ENCODE measurements around the gene FASN. TPM values are rescaled to one million over a fixed set of nuclear protein-coding genes. Genes with fewer than 3 reads are reported as not detected.

The FASN gene
- total RNA-seq, 3 donors from 2014 or later (not counting 1 experiment from before 2014, with no cell fraction given) = 53.8 to 56.2 (median 54.0) TPM

DNA sequence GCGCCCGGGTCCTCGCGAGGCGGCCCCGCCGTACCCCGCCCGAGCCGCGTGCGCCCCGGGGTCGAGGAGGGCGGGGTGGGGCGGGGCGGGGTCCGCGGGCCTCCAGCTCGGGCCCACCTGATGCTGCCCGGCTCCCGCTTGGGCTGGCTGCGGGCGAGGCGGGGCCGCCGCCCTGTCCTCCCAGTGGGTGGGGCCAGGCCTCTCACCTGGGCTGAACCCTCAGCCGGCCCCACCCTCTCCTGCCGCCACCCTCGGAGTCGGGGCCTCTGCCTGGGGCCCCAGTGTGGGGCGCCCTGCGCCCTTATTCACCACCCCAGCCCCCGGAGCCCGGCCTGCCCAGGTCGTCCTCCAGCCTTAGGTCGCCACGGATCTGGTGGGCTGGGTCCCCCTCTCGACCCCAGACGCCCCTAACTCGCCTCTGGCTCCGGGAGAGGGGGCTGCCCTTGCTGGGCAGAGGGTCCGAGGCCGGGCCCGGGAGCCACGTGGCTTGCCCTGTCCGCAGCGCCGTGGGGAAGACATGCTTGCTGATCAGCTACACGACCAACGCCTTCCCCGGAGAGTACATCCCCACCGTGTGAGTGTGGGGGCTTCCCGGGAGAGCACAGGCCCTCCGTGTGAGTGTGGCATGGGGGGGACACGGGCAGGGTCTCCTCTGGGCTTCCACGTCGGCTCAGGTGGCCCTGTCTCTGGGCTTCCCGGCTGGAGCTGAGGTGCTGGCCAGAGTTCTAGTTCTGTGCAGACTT lies 66.0 kb downstream of the FASN start:
- Mint-ChIP-seq H3K4me1 (peaks cover 0 to 23% of the 10 kb centered on the region in 2 donors), H3K4me3 (peak overlapping the region; percentile 52), H3K27ac (no peak overlapping the region), H3K27me3 (ENCODE audit: low read depth in 2 of 2) (peaks cover 0 to 6% of the 10 kb centered on the region in 2 donors), H3K9me3 (no peaks in the 10 kb centered on the region), H3K36me3 (no peaks in the 10 kb centered on the region)
- no peak overlapping the region for H3K27ac ChIP-seq (ENCODE audit: low read length)
- intact Hi-C loops (cut with micrococcal nuclease) = no loop called here
- no peaks in the 10 kb centered on the region for H3K9me3 ChIP-seq (ENCODE audit: control insufficient read depth, insufficient read depth, low read length)
- peaks cover 6% of the 10 kb centered on the region for H3K27me3 ChIP-seq (ENCODE audit: control insufficient read depth, insufficient read depth, low read length)
- no peaks in the 10 kb centered on the region for H3K36me3 ChIP-seq (ENCODE audit: control insufficient read depth, insufficient read depth, low read length)
- H3K4me3 ChIP-seq (ENCODE audit: low read length) = no peak overlapping the region
- TF ChIP-seq CTCF (IDR thresholded peaks at IDR 0.05) = no peak
- peak in 1 of 2 donors; percentile 52 for DNase-seq
- no peak for ATAC-seq
- 13% methylated on average over 59 of the region's 59 CpGs for WGBS (ENCODE audit: insufficient coverage)
- peaks cover 37% of the 10 kb centered on the region for H3K4me1 ChIP-seq (ENCODE audit: control insufficient read depth, insufficient read depth, low read length)

- DNase-seq (peak in 1 of 2 donors; percentile 43), ATAC-seq (peak; percentile 4 to 20 (median 6))
- H3K27me3 Mint-ChIP-seq (ENCODE audit: low read depth in 2 of 2) = peaks cover 0 to 6% of the 10 kb centered on the region in 2 donors
- no peak within 1 kb of the TSS for H3K27ac ChIP-seq (ENCODE audit: low read length)
- no peaks in the 10 kb centered on the region for H3K9me3 Mint-ChIP-seq
- no peaks in the 10 kb centered on the region for H3K9me3 ChIP-seq (ENCODE audit: control insufficient read depth, insufficient read depth, low read length)
- no peaks in the 10 kb centered on the region for H3K36me3 Mint-ChIP-seq
- H3K36me3 ChIP-seq (ENCODE audit: control insufficient read depth, insufficient read depth, low read length) = no peaks in the 10 kb centered on the region
- peaks cover 0 to 23% of the 10 kb centered on the region in 2 donors for H3K4me1 Mint-ChIP-seq
- WGBS (ENCODE audit: insufficient coverage) = under 1% methylated on average over 96 of the region's 96 CpGs
- peak within 1 kb of the TSS; percentile 30 for H3K4me3 ChIP-seq (ENCODE audit: low read length)
- peak within 1 kb of the TSS; percentile 93 for H3K4me3 Mint-ChIP-seq
- H3K4me1 ChIP-seq (ENCODE audit: control insufficient read depth, insufficient read depth, low read length) = peaks cover 31% of the 10 kb centered on the region
- peaks cover 6% of the 10 kb centered on the region for H3K27me3 ChIP-seq (ENCODE audit: control insufficient read depth, insufficient read depth, low read length)
- TF ChIP-seq CTCF (IDR thresholded peaks at IDR 0.05) = no peak
- intact Hi-C loops (cut with micrococcal nuclease) = no loop called here
- H3K27ac Mint-ChIP-seq = peak within 1 kb of the TSS in 1 of 2 donors; percentile 58
Measured at GRCh38 chr17:82031303-82031884, 66.6 kb downstream of the FASN start, which contains the start of gene RAC3. Gene RAC3, plus strand, starts transcription at chr17:82031678. Its CDS starts 84 bp downstream, at chr17:82031762.

GRCh38 chr17:82030470-82031302 lies 67.3 kb downstream of the FASN start:
- 1% methylated on average over 94 of the region's 94 CpGs for WGBS (ENCODE audit: insufficient coverage)
- H3K36me3 Mint-ChIP-seq = no peaks in the 10 kb centered on the region
- TF ChIP-seq CTCF (IDR thresholded peaks at IDR 0.05) = peak; percentile 98
- no peaks in the 10 kb centered on the region for H3K9me3 Mint-ChIP-seq
- peak overlapping the region; percentile 93 for H3K4me3 Mint-ChIP-seq
- H3K27ac ChIP-seq (ENCODE audit: low read length) = no peak overlapping the region
- DNase-seq (peak; percentile 75 to 92), ATAC-seq (peak; percentile 88 to 93 (median 92))
- H3K27ac Mint-ChIP-seq = peak overlapping the region in 1 of 2 donors; percentile 58
- H3K27me3 ChIP-seq (ENCODE audit: control insufficient read depth, insufficient read depth, low read length) = peaks cover 6% of the 10 kb centered on the region
- peaks cover 0 to 18% of the 10 kb centered on the region in 2 donors for H3K4me1 Mint-ChIP-seq
- intact Hi-C loops (cut with micrococcal nuclease) = loop anchor here (1.0 kb wide), 1 partner anchor 124 kb away; no protein-coding TSS in a partner anchor
- H3K4me1 ChIP-seq (ENCODE audit: control insufficient read depth, insufficient read depth, low read length) = peaks cover 24% of the 10 kb centered on the region
- H3K27me3 Mint-ChIP-seq (ENCODE audit: low read depth in 2 of 2) = peaks cover 0 to 6% of the 10 kb centered on the region in 2 donors
- H3K36me3 ChIP-seq (ENCODE audit: control insufficient read depth, insufficient read depth, low read length) = no peaks in the 10 kb centered on the region
- peak overlapping the region; percentile 30 for H3K4me3 ChIP-seq (ENCODE audit: low read length)
- H3K9me3 ChIP-seq (ENCODE audit: control insufficient read depth, insufficient read depth, low read length) = no peaks in the 10 kb centered on the region
